NCI-H345 treated with DMSO at 0.1 percent for 48 hours (cell line): ENCODE data around the gene COL15A1.
A peak's percentile ranks its signal among the peaks of the same experiment; 100 is the strongest.

Source experiments
- DNase-seq: peaks from one replicate; lab custom pipeline; 2025; ENCODE audit not compliant: unreplicated experiment; lab: John Stamatoyannopoulos, UW

The COL15A1 gene

GRCh38 chr9:99103901-99104458, 160.3 kb downstream of the COL15A1 start:
- DNase-seq = no peak

- DNase-seq = peak; percentile 82
These were observed 160.9 kb downstream of the COL15A1 start, which contains the start of gene TGFBR1 for GRCh38 chr9:99104459-99105151. TGFBR1 (plus strand) TSS chr9:99105113; CDS start chr9:99105206, 93 bp downstream.

- DNase-seq = no peak
These were observed 161.7 kb downstream of the COL15A1 start for GRCh38 chr9:99105152-99106043.

- no peak for DNase-seq
These were observed 162.3 kb downstream of the COL15A1 start for GRCh38 chr9:99106044-99106375.

- DNase-seq = no peak
These were observed 163.7 kb downstream of the COL15A1 start for GRCh38 chr9:99107421-99107820.

GRCh38 chr9:99108131-99108530, 164.4 kb downstream of the COL15A1 start:
- no peak for DNase-seq

- DNase-seq = no peak
These were observed 165.8 kb downstream of the COL15A1 start for GRCh38 chr9:99109522-99109921.

GRCh38 chr9:99112750-99113413, 169.2 kb downstream of the COL15A1 start:
- DNase-seq = no peak

GRCh38 chr9:99113414-99114048, 169.8 kb downstream of the COL15A1 start:
- no peak for DNase-seq

GRCh38 chr9:99114049-99114440, 170.3 kb downstream of the COL15A1 start:
- no peak for DNase-seq

- no peak for DNase-seq
These were observed 171.3 kb downstream of the COL15A1 start for GRCh38 chr9:99114846-99115500.

GRCh38 chr9:99116003-99116411, 172.3 kb downstream of the COL15A1 start:
- no peak for DNase-seq

- DNase-seq = no peak
These were observed 175.2 kb downstream of the COL15A1 start for GRCh38 chr9:99118782-99119466.

GRCh38 chr9:99119976-99120655, 176.4 kb downstream of the COL15A1 start:
- DNase-seq = no peak
